HG03280 (cell line): Measurements from ENCODE around the gene PLCH1.

Experiments
- ATAC-seq: cut with Tn5 transposase; IDR thresholded peaks from one replicate; pipeline ENCODE4 v1.9.1; 2021; ENCODE audit warnings: mild to moderate bottlenecking, moderate library complexity; ENCODE audit not compliant: unreplicated experiment

The PLCH1 gene

DNA sequence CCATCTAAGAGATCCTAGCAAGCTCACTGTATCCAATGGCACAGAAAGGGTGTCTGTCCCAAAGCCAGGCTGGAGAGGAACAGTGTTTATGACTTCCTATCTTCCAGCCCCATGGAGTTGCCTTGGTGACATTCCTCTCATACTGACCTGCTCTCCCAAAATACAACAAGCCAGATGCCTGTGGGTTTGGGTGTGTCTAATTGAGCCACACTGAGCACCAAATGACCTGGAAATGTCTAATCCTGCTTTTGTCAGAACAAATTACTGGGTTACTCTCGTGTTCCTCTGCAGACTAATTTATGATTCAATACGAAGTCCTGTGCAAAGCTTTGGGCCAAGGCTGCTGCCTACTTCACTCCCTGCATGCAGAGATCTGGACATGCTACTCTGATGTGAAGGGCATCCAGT, 353.3 kb downstream of the PLCH1 start:
- ATAC-seq: no peak

DNA sequence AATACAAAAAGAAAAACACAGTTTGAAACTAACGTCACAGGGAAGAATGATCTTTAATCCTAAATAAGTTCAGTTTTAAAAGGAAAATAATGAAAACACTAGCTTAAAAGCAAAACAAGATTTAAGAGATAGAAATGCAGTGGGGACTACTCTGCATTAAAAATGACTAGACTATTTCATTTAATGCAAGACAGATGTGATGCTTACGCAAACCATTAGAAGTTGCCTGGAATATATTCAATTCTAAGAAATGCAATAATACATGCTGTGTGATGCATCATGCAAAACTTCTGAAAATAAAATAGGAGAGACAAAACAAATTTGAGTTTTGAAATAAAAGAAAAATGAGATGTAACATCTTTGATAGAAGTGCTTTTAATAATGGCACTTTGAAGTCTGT, 353.8 kb downstream of the PLCH1 start:
- ATAC-seq: no peak

DNA sequence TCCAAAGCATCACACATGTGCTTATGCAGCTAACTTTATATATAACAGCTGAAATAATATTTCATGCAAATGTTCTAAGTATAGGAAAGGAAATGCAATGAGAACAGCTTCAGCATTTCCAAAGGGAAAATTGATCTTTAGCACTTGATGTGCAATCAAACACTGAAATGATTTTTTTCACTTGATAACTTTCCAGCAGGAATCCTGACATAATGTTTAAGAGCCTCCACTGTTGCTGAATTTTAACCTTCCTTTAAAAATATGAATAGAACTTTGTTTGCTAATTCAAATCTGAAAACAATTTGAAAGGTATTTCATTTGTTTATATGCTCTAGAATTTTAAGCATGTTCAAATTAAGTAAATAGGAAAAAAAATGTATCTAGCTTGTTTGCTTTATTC, 354.5 kb downstream of the PLCH1 start:
- no peak for ATAC-seq

DNA sequence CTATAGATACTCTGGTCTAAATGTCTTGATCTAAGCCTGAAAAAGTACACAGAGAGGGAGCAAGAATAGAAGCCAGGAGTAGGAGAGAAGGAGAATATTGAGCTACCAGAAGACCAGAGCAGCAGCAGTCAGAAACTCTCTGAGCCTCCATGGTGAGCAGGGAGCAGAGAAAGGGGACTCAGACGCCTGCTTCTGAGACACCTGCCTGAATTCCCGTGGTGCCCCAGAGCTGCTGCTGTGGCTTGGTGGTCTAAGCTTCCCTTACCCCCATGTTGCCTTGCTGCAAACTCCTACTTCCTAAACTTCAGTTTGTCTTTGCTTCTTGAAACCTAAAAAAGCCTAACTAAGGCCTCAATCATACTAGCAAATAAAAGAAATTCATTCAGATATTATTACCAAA, 356.5 kb downstream of the PLCH1 start:
- ATAC-seq: no peak

DNA sequence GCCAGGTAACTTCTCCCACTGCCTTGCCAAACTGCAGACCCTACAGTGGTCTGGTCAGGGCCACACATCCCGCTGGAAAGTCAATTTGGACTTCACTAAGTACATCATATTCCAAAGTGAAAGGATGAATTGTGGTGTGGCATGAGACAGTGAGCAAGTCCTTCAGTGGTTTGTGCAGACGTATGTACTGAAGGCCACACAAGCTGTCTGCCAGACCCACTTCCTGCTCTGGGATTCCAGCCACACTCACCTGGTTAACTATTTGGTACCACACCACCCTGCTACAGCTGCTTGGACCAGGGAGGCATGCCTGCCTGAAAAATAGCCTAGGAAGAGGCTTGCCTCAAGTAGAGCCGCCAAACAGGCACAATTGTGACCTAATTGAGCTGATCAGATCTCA, 357.3 kb downstream of the PLCH1 start:
- no peak for ATAC-seq

DNA sequence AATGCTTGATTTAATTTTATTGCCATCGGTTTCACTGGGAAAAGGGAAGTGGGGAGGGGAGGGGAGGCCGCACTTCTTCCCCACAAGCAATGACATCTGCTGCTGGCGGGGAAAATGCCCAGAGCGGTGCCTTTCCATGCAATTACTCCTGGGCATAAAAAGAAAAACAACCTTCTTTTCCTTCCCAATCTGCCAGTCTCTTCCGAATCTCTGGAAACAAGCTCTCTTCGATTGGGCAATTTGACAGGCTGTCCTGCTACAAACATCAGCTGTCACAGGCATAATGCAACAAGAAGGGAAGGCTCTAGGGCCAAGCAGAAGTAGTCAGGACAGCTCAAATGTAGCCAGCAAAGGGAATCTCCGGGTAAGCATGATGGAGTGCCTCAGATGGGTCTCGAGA, 358.0 kb downstream of the PLCH1 start:
- ATAC-seq: no peak

DNA sequence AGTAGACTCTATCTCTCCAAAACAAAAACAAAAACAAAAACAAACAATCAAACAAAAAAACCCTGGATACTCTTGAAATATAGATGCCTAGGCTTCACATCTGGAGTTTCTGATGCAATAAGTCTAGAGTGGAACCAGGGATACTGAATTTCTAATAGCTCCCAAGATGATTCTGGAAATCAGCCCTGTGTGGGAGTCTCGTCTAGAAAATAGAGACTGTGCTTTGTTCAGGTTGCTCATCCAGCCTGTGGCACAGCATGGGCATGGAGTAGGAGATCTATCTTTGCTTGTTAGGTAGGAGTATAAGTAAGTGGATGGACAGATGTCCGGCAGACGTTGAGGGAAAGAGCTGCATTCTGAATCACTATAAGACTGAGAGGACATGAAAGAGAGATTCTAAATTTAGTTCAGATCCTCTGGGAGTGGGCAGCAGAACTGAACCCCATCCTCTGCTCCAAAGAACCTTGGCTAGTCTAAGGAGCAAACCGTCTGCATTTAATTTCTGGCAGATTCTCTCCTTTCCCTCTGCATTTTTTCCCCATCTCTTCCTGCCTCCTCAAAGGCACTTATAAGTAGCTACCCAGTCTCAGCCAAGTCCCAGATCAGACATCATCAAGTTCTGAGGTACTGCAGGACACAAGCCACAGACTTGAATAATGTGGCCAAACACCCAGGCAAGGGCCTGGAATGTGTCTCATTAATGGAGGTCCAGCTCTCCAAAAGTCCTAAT, 358.8 kb downstream of the PLCH1 start:
- ATAC-seq: no peak

DNA sequence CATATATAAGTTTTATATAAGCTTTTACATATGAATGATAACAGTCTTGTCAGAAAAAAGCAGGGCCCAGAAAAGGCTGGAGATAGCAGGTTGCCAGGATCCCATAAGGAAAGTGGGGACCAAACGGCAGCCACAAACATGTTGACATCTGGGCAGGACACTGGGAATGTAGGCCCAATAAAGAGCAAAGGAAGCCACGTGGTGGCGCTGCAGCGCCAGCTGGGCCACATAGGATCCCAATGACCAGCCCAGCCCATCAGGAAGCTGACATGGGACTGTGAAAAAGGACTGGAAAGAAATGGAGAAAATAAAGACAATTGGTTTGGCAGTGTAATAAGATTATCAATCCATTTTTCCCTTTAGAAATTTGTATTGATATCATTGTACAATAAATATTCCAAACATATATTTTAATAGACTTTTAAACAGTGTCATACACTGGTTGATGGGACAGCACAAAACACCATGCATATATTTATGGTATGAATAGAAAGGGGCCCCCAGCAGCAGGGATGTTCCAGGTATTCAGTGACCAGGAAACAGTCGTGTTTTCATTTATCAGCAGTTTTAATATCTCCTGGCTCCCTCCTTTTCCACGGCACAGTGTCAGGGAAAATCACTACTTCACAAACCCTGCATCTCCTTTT, 362.4 kb downstream of the PLCH1 start:
- ATAC-seq: peak; percentile 48

DNA sequence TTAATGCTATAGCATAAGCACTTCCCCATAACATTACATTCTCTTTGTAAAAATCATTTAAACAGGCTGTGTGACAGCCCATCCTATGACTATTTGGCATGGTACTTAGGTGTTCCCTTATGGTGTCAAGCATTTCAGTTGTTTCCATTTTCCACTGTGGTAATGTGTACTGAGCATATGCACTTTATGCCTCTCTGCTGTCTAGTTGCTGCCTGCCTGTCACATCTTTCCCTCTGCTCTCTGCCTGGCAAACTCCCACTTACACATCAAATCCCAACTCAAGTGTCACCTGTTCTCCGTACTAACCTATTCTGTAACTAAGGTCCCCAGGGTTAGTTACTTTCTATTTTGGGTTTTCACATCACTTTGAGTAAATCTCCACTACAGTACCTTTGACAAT, 367.0 kb downstream of the PLCH1 start:
- ATAC-seq: no peak

DNA sequence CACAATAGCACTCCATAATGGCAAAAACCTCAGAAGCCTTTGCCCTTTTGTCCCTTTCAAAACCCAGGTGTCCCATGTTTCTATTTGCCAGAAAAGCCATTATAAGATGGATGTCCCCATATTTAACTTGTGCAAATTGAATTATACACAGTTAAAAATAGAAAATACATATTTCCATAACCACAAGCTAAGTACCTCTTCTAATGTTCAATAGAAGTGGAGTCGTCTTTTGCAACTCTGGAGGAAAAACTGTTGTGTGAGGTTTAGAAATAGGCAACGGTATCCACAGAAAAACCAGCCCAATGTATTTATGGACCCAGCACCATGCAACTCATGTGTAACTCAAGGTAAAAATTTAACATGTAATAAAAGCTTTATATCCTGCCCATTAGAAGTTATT, 367.8 kb downstream of the PLCH1 start:
- no peak for ATAC-seq

DNA sequence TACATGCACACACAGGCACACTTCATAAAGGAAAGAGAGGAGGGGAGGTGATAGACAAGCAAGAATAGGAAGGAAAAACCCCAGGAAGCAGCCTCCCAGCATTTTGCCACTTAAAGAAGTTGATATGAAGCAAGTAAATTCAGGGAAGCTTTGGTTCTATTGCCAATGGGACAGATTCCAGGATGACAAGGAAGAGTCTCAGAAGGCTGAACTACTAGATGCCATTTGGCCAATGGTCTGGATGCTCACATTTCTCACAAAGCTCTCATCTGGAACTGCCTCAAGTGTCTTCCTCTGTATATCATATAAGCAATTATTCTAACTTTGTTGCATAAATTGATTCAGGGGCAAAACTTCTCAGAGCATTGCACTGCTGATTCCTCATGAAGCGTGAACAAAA, 372.6 kb downstream of the PLCH1 start:
- ATAC-seq: no peak

DNA sequence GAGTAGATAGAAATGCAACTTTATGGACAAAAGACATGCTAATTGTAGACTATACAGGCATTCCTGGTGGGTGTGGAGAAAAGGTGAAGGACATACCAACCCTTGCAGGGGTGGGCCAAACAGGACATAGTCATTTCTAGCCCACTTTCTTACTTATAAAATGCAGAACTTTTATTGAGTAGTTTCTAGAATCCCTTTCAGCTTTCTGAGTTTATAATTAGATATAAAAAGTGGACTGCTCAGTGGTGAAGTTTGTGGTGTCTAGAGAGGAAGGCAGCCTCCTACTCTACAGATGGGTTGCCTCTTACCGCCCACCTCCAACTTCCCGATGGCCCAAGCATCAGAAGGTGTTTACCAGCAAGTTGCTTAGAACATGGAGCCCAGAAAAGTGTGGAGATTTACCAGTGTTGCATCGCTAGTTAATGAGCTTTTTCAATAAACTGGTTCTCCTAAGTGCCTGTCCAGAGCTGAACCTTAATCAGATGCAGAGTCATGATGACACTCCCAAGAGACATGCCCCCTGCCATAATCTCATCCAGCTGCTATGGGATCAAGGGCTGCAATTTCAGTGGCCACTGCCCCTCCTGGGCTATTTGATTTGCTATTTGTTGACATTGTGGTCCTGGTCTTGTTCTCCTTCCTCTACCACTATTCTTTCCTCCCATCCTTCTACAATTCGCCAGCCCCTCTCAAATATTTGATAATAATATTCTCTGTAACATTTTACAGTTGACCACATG, 373.9 kb downstream of the PLCH1 start:
- no peak for ATAC-seq

DNA sequence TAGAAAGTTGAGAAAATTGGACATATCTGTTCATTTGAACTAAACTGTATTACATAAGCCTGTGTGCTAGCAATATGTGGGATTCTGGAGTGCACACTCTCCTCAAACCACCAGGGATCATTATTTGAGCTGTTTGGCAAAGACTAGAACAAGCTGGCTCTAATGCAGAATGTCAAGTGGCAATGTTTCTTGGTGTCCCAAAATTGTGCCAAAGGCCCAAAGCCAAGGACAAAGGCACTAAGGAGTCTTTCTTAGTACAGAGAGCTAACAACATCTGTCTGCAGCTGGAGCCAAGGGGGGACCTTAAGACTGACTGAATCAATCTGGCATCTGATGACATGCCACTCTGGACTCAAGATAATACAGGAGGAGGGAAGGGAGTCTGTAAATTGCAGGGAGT, 374.7 kb downstream of the PLCH1 start:
- no peak for ATAC-seq

DNA sequence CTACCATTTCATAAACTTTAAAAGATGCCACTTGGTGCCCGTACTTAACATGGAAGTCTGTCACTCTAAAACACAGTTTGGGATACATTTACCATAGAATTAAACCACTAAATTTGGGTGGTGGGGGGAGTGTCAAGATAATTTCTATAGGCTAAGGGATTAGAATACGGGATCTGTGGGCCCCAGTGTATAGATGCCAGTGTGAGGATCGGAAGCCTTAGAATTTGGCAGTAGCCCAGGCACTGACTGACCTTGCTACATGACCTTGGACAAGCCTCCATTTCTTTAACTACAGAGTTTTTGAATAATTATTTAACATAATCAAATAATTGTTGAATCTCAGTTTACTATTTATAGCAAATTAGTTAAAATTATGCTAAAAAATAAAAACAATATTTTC, 375.1 kb downstream of the PLCH1 start:
- no peak for ATAC-seq

DNA sequence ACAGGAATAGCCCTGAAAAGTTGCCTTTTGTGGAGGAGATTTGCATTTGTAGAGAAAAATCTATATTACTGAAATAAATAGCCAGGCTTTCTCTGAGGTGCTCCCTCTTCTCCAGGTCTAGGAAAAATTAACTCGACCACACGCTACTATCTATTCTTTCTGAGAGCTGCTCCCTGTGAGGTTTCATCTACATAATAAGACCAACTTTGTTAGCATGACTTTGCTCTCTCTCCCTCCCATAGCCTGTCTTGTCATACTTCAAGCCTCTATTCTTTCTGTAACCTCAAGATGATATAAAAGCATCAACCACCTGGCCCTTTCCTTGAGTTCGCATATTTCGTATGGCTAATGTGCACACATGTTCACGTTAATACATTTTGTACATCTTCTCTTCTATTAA, 375.6 kb downstream of the PLCH1 start:
- ATAC-seq: no peak

DNA sequence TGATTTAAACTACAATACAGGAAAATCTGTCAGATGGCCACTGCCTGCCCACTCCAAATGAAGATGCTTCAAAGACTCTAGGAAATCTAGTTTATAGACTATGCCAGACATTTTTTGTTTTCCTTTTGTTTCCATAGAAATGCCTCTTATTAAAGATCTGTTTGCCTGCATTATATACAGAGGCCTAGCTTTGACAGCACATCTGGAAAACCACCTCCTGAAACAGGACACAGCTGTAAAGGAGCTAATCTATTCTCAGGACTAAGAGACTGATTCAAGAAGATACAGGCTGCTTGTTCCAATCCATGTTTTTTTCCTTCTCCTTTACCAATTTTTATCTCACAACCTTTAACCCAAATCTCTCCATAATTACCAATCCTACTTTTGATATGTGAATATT, 376.1 kb downstream of the PLCH1 start:
- no peak for ATAC-seq

DNA sequence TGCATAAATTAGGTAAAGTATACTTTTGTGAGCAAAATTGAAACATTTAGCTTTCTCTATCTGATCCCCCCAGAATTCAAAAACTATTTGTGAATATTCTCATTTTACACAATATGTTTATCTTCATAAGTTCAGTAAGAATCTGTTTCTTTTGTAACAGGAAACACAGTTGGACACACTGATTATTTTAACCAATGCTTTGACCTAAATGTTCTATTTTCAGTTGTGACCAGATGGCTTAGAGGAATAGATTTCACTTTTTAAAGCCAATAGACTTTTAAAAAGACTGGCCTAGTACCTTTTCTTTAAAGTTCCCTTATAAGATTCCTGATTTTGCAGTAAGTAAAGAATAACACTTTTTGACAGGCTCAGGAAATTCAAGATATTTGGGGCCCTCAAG, 377.4 kb downstream of the PLCH1 start:
- no peak for ATAC-seq

DNA sequence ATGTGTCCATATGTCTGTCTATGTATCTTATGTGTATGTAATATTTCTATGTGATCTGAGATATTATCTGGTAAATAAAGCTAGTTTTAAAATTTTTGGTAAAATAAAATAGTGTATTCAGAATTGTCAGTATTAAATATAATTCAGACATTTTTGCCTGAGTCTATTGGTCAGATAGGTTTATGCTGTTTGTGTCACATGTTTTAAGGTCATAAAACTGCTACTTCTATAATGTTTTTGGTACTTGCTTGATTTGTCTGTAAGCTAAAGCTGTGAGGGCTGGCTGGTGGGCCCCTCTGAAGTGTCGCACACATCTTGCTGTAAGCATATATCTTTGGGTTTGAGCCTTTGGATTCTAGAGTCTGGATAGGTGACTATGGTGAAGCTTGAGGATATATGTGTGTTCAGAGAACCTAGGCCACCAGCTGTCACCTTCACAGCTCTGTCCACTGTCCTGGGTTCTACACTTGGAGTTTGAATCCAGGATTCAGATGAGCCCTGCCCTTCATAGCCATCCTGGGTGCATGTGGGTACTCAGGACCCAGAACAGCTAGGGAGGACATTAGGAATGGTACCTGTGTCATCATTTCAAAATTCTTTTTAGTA, 379.6 kb downstream of the PLCH1 start:
- no peak for ATAC-seq

DNA sequence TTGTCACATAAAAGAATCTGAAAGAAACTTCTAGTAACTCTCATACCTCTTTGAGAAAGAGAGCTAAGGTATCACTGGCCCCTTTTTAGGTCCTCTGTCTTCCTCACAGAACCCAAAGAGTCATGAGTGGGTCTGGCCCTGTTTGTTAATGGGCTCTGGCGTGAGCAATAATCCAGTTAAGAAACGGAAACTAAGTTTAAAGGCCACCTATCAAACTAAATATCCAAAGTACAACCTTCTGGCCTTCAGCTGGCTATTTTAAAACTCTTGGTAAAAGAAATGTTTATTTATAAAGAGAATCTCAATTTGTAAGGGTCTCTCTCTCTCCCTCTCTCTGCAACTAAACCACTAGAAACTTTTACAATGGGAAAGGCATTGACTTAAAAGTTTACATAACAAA, 380.4 kb downstream of the PLCH1 start:
- no peak for ATAC-seq

DNA sequence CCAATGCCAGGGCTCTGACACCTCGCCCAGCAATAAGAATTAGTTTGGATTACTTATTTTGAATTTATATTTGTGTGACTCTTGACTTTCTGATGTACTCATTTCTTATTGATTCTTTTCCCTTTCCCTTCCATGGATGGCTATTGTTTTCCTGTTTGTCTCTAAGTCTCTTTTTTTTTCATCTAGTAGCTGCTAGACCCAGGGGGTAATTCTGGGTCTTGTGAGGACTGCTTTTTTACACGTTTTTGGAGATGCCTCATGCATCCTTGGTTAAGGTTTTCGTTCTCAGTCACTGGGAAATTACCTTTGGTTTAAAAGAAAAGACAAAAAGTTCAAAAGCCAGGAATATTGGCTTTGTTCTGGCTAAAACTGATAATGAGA, 381.2 kb downstream of the PLCH1 start:
- no peak for ATAC-seq

DNA sequence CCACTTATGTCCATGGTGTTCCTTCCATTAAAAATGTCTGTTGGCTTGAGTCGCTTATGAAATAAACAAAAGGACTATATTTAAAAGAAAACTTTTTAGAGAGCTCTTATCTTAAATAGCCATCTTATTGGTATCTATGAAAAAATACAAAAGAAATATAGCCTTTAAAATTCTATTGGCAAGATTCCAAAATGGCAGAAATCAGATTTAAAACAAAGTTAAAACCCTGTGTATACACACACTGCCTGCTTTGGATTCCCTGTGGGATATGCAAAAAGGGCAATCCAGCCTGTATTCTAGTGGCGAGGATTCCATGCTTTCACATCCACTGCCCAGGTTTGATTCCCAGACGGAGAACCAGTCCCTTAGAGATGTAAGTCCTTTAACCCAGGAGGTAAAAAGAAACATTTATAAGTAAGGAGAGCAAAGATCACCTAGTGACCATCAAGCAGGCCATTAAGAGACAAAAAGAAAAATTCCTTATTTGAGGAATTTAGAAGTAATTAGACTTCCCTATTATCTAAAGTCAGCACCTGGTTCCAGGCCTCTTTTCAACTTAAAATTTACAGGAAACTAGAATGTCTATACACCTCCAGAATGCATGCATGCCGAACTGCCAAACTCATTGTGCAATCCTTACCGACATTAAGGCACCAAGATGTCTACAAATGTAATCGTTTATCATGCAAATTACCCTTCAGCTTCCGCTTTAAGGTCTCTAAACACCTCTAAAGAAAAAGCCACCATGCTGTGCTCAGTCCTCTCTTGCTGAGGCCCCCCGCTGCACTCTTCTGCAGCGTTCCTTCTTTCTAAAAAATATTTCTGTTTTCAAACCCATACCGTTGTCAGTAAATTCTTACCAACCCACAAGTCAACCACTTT, 381.8 kb downstream of the PLCH1 start:
- no peak for ATAC-seq
